ENCODE results near the gene AMOTL1.
"Not testable (repeated sequence)": the region's sequence is repeated elsewhere in the genome, so short reads cannot be mapped to it uniquely, and the experiment has no call there.

The AMOTL1 gene

DNA sequence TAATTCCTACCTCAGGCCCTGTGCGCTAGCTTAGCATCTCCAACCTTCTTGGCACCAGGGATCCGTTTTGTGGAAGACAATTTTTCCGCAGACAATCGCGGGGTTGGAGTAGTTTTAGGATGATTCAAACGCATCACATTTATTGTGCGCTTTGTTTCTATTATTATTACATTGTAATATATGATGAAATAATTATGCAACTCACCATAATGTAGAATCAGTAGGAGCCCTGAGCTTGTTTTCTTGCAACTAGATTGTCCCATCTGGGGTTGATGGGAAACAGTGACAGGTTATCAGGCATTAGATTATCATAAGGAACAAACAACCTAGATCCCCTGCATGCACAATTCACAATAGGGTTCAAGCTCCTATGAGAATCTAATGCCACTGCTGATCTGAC, 52.3 kb downstream of the AMOTL1 start:
- no peak for DNase-seq (ENCODE audit: low read depth)

DNA sequence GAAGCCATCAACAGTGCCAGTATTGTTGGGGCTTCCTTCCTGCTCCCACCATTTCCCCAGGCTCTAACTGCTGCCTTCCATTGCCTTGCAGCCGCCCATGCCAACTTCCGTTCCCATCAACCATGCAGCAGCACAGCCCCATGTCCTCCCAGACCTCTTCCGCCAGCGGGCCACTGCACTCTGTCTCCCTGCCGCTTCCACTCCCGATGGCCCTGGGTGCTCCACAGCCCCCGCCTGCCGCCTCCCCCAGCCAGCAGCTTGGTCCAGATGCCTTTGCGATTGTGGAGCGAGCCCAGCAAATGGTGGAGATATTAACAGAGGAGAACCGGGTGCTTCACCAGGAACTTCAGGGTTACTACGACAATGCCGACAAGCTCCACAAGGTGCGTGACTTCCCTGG, 53.3 kb downstream of the AMOTL1 start:
- no peak for DNase-seq (ENCODE audit: low read depth)

DNA sequence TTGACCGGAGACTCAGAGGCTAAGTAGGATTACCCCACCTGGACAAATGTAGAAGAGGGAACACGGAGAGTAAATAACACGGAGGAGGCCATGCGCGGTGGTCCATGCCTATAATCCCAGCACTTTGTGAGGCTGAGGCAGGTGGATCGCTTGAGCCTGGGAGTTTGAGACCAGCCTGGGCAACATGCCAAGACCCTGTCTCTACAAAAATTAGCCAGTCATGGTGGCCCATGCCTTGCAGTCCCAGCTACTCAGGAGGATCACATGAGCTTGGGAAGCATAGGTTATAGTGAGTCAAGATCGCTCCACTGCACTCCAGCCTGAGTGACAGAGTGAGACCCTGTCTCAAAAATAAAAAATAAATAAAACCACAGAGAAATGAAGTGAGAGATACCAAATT, 53.9 kb downstream of the AMOTL1 start:
- DNase-seq (ENCODE audit: low read depth): no peak

DNA sequence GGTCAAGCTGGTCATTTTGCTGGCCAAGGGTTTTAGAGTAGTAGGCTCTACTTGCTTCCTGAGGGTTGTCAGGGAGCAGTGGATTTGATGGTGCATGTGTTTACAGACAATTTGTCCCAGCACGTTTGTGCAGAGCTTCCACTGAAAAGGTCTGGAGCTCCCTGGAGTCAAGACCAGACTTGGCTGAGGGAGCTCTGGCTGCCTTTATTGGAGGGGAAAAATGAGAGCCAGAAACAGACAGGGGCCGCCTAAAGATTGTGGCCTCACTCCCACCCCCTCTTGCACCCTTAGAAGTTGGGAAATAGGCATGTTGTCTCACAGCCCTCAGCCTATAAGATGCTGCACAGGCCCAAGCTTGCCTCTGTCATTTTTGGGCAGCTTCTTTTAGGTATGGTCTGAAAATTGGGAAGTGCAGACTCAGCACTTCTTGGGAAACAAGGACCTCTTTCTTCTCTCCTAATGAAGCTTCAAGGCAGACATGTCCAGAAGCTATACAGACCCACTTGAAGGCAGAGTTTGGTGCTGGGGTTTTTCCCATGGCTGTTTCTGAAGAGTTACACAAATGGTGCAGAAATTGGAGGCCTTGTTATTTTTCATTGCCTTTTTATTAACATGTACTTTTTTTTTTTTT, 55.1 kb downstream of the AMOTL1 start:
- no peak for DNase-seq (ENCODE audit: low read depth)

DNA sequence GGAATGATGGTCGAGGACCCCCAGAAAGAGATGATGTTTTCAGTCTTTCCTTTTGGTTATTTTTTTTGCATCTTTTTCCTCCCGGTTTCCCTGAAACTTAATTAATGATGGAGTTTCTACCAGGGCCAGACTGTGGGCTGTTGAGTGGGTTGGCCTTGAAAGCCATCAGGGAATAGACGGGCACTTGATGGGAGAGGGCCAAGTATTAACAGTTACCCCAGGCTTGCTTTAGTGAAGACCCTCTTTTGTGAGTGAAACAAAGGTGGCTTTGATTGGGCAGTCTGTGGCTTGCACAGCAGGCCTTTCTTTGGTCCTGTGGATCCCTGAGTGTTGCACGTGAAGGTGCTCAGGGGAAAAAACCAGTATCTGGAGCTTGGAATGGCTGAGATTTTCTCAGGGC, 56.9 kb downstream of the AMOTL1 start:
- DNase-seq (ENCODE audit: low read depth): no peak

DNA sequence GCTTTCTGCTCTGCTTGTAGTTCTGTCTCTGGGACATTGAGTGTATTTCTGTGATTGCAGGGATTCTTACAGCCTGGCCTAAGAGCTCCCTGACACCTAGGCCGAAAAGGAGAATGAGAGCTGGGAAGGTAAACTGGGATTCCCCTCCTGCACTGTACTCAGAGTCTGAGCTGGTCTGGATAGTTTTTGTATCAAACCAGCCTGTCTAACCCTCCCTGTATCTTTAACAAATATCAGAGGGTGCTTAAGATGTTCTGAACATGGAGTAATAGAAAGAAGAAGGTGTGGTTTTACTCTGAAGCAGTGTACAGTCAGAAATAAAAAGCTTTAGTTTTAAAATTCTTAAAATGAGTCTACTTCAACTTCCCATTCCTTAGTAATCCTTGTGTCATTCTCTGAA, 57.3 kb downstream of the AMOTL1 start:
- DNase-seq (ENCODE audit: low read depth): no peak

GRCh38 chr11:94826415-94826814, 58.3 kb downstream of the AMOTL1 start:
- DNase-seq (ENCODE audit: low read depth): no peak

GRCh38 chr11:94828088-94828487, 59.9 kb downstream of the AMOTL1 start:
- no peak for DNase-seq (ENCODE audit: low read depth)

GRCh38 chr11:94830722-94831510, 62.8 kb downstream of the AMOTL1 start:
- no peak for DNase-seq (ENCODE audit: low read depth)

DNA sequence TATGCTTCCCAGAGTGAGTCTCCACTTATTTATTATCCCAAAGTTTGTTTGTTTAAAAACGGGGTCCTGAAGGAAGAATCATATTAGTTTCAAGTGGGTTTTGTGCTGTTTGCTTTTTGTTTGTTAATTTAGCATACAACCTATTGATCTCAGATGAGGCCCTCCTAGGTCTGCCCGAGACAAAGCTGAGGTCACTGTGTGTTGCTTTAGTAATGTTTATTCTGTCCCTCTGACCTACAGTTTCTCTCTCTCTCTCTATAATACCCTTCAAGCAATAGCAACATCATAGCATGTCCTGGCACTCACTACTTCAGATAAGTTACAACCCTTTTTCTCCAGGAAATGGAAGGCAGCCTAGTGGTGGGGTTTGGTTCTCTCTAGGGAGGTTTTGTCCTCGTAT, 63.4 kb downstream of the AMOTL1 start:
- DNase-seq (ENCODE audit: low read depth): no peak

DNA sequence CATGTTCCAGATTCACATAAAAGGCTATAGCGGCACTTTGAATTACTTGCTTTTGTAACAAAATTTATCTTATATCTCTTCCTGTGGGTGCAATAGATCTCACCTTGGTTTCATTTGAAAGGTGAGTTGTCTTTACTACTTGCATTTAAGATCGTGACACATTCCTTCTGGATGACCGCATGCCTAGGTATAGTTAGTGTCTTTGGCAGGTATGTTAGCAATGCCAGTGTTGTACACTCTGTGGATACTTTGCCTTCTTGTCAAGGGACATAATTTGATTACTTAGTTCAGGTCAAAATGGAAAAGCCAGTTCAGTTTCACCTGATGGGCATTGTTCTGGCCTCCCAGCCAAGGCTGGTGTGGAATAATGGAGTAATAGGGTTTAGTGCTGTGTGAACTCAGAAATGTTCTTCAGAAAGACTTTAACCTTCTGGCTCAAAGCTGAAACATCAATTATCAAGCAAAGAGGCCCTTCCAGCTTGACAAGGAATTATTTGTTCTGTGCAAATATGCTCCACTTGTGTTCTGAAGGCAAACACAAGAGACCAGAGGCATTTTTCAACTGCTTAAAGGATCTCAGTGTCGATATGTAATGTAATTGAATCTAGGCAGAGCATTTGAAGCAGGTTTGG, 64.6 kb downstream of the AMOTL1 start:
- no peak for DNase-seq (ENCODE audit: low read depth)

DNA sequence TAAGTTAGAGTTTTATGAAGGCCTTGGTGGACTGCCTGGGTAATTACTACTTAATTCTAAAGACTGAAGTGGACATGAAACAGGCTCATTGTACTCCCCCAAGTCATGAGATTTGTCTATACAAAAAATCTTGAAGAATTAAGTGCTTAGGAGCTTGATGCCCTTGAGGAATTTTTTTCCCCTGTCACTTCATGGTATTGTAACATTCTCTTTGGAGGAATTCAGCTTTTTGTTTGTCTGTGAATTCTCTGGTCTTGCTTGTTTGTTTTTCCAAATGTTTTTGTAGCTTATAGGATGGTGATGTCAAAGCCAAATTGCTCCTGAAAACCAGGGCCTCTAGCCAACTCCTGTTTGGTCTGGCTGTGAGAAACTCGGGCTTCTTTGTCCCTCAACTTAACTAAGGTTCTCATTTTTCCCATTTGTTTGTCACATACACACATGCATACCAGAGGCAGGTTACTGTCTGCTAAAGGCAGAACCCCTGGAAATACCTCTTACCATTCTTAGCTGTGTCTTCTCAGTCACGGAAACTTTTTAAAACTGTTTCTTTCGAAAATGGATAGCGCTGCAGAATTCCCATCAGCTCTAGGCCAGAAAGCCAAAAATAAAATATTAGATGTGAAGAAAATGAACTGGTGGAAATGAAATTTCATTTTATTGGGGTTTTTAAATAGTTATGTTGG, 66.9 kb downstream of the AMOTL1 start:
- no peak for DNase-seq (ENCODE audit: low read depth)

DNA sequence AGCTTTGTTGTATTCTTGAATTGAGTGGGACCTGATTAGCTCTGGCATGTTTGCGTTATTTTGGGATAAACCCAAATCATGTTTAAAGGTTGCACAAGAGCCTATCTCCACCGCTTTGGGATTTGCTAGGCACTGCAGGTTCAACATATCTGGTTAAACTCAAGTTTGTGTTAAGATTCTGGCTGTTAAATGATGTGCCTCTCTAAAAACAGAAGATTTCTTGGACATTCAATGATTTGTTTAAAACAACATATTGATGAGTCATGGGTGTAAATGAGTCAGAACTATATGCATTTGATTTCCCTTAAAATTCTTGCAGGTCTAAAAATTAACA, 67.4 kb downstream of the AMOTL1 start:
- no peak for DNase-seq (ENCODE audit: low read depth)

DNA sequence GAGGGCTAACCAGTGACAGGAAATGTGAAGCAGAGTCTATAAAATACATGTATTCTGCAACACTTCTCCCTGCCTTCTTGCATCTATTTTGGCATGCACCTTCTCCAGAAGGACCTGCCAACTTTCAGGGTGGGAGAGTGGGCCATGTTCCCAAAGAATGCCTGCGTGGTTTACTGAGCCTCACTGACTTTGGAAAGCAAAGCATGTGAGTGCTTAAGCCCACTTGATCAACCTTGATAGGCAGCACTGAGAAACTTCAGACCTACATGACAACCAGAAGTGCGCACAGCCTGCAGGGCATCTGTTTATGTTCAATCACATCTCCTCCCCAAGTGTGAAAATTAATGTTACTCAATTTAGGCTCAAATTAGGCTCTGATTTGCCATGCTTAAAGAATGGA, 69.2 kb downstream of the AMOTL1 start:
- no peak for DNase-seq (ENCODE audit: low read depth)

GRCh38 chr11:94838027-94838731, 70.0 kb downstream of the AMOTL1 start:
- no peak for DNase-seq (ENCODE audit: low read depth)

DNA sequence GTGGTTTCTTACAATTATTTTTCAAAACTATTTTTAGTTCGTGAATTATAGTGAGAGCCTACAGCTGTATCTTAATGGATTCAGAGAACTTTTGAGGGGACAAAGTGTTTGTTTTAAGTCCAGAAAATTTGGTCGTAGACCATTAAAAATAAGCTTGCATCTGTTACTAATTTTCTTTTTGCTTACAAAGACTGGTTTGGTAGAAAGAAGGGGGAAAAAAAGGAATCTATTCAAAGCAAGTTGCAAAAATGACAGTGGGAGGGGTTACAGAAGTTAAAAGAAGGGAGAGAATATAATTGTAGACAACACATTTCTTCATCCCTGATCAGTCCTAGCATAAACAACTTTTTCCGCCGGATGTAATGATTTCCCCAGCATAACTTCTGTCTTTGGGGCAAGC, 72.1 kb downstream of the AMOTL1 start:
- peak; percentile 18 for DNase-seq (ENCODE audit: low read depth)

GRCh38 chr11:94844031-94844430, 75.9 kb downstream of the AMOTL1 start:
- no peak for DNase-seq (ENCODE audit: low read depth)

GRCh38 chr11:94845622-94846021, 77.5 kb downstream of the AMOTL1 start:
- DNase-seq (ENCODE audit: low read depth): no peak

GRCh38 chr11:94849839-94850238, 81.7 kb downstream of the AMOTL1 start:
- DNase-seq (ENCODE audit: low read depth): no peak

DNA sequence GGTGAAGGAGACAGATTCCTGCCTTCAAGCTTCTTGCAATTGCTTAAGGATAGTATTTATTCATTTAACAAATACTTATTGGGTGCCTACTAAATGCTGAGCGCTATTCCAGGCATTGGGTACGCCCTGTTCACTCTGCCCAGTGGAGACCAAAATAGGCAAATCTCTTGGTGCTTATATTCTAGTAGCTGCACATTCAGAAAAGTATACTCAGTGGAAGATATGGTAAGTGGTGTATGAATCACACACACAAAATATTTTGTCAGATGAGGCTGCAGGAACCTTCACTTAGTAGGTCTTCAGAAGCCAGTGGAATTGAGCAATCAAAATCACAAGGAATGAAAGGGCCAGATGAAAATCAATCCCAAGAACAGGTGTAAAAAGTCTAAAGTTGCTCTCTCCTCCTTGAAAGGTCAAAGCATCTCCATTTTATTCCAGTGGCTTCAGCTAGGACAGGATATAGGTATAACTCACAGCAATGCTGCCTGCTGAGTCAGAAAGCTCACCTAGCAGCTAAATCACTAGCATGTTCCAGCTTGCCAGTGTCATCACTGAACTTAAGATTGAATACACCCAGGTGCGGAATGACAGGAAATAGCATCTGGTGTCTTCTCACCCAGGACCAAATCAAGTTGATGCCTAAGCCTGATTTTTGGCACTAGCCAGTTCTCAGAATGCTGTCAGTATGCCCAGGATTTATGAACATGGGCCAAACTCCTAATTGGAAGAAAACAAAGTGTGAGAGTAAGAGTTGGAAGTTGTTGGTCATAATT, 83.9 kb downstream of the AMOTL1 start:
- DNase-seq (ENCODE audit: low read depth): no peak

DNA sequence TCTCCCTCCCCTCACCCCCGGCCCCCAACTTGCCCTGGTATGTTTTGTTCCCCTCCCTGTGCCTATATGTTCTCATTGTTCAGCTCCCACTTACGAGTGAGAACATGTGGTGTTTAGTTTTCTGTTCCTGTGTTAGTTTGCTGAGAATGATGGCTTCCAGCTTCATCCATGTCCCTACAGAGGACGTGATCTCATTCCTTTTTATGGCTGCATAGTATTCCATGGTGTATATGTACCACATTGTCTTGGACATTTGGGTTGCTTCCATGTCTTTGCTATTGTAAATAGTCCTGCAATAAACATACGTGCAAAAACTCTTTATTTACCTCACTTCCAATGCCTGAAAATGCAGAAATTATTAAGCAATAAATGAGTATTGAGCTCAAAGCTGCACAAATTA, 85.1 kb downstream of the AMOTL1 start:
- DNase-seq (ENCODE audit: low read depth): not testable (repeated sequence)

DNA sequence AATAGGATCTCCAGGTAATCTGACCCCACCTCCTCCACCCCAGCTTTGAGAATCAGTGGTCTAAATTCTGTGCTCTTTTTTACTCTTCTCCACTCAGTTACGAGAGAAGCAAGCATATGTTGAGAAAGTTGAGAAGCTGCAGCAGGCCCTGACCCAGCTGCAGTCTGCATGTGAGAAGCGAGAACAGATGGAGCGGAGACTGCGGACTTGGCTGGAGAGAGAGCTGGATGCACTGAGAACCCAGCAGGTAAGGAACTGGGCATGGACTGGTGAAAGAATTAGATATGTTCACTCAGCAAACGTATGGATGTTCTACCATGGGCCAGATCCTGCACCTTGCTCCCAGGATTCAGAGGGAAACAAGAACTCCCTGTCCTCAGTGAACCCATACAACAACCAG, 85.7 kb downstream of the AMOTL1 start:
- no peak for DNase-seq (ENCODE audit: low read depth)

All from fibroblast of the conjunctiva (primary cell).